Activated naive CD4-positive, alpha-beta T cell treated with Interleukin-2 at 50 U/mL for 16 hours (primary cell): ENCODE measurements around the gene EXD3.

ENCODE experiments used
- DNase-seq: peaks from one replicate; pipeline ENCODE4 v3.0.0-alpha.2; 2020

EXD3 gene

DNA sequence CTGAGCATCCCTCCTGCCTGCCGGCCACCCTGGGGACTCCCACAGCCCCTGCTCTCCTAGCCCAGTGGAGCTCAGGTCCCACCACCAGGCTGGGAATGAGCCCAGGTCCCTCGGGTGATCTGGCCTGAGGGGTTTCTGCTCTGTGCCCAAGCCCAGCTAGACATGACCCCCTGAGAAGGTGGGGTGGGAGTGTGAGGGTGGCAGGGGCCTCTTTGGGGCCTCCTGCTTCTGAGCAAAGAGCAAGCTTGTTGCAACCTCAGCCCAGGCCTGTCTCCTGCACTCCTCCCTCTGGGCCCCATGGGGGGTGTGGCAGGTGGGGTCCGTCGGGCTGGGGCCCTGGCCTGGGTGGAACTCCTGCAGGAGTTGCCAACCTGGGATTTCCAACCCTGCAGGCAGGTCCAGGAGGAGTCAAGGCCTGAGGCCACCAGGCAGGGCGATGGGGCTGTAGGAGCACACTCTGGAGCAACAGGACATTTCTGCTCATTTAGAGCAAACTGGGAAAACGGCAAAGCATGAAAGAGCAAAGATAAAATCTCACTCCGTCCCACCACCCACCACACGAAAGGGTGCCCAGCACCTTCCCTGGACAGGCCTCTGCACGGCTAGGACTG, 109.5 kb downstream of the EXD3 start:
- DNase-seq = no peak

GRCh38 chr9:137312852-137313325, 110.1 kb downstream of the EXD3 start:
- DNase-seq = no peak

GRCh38 chr9:137311986-137312851, 110.7 kb downstream of the EXD3 start:
- no peak for DNase-seq

DNA sequence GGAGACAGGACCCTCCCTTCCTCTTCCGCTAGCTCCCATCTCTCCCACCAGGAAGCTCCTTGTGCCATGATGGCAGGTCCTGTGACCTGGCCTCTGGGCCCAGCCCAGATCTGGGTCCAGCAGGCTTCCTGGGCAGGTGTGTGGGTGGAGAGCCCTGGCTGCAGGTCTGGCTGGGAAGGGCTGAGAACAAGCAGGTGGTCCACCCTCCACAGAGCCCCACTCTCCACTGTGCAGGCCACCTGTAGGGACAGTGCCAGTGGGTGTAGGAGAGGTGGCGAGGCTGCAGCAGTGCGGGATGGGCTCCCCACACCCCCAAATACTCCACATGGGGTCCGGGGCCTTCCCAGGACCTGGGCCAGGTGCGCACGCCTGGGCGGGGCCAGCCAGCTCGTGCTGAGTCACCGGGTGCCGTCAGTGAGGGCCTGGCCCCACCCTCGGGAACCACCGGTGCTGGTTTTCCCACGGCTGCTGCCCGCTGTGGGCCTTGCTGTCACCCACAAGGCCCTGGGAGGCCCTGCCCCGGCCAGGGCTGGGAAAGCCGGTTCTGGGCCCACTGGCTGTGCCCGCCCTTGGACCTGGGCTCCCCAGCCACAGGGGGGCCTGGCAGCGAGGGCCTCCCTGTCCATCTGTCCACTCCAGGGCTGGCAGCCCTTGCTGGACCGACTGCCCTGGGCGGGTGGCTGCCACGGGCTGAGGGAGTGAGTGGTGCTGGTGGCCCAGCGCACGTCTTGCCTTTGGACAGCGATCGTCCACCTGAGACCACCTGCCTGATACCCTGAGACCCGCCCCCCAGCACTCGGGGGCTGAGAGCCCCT, 111.6 kb downstream of the EXD3 start:
- DNase-seq = no peak

GRCh38 chr9:137310189-137311052, 112.5 kb downstream of the EXD3 start:
- no peak for DNase-seq

- no peak for DNase-seq
Measured at GRCh38 chr9:137309368-137310188, 113.4 kb downstream of the EXD3 start.

DNA sequence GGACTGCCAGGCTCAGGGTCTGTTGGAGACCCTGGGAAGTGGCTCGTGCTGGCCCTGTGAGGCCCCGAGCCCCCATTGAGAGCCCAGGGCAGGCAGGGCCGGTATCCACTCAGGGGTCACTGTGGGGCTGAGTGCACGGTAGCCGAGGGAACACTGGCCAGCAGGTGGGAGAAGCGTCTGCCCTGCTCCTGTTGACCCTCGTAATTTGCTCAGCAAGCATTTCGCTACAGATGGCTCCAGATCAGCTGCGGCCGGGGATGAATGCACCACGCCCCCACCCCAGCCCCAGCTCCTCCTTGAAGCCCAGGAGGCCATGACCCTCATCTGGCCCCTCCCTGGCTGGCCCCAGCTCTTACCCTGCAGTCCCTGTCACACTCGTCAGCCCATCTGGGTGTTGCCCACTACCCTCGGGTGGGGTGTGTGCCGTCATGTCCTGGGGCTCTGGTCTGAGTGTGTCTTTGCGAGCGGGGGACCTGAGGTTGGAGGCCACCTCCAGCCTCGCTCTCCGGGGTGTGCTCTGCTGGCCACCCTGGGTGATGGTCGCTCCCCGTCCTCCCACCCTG, 114.8 kb downstream of the EXD3 start:
- no peak for DNase-seq

DNA sequence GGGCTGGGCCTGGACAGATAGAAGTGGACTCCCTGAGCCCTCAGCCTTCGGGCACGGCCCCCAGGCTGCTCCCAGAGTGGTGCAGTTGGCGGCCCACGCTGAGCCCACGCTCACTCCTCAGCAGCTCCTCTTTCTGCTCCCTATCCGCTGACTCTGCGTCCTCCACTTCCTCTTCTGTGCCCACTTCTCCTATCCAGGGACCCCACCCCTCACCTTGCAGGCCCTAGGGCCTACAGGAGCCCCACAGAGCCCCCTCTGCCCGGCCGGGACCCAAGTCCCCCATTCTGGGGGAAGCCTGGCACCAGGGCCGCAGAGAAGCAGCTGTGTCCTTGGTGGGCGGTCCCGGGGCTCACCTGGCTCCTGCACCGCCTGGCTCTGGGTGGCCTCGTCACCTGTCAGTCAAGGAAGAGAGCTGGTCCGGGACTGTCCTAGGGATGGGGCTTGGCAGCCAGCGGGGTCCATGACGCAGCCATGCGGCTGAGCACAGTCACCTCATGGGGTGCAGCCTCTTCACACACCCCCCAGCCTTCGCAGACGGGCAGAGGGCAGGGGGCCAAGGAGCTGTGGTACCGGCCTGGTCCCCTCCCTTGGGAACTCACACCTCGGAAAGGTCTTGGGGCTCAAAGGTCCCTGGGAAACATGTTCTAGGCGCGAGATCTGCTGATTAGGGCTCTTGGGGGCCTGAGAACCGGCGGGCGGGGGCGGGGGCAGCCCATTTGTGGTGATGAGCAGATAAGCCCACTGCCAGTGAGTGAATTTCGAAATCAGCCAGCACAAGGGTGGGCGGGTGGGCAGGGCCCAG, 115.5 kb downstream of the EXD3 start:
- DNase-seq = no peak

DNA sequence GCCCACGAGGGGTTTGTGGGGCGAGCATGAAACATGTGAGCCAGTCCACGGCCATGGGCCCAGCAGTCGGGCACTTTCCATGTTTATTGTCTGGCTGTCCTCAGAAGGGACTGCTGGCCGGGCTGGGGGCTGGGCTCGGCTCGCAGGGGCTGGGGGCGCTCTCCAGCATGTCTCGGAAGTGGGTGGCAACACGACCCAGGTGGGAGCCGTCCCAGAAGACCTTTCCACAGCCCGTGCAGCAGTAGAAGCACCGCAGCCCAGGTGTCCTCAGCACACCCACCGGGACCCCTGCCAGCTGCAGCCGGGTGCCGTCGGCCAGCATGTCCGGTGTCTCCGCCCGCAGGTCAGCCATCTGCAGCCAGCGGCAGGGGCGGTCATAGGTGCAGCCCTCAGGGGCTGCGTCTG, 116.1 kb downstream of the EXD3 start:
- DNase-seq = no peak

DNA sequence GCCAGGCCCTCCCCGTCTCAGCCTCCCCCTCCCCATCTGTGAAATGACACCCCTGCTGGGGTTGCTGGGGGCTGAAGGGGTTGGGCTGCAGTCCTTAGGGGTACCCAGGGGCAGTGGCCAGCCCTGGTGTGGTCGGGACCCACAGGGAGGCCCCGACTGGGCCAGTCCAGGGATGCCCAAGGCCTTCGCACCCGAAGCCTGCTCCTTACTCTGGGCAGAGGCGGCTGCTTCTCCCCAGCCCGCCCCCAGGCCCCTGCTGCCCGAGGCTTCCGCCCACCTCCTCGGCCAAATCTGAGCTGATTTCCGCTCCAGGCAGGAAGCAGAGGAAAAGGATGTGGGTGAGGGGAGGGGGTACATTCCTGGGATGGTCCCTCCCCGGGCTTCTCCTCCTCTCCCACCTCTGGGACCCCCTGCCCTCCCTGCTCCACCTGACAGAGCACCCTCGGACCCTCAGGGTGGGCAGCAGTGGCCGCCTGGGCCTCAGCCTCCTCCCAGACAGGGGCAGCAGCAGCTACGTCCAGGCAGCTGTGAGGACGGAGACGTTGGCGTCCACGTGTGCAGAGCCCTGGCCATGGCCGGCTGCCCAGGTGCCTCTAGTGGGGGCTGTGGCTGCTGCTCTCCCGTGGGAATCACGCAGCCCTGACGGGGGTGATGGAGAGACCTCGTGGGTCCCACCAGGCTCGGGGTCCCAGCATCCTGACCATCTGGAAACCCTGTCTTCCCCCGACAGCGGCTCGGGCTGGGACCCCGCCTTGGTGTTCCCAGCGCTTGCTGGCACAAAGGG, 116.7 kb downstream of the EXD3 start:
- DNase-seq = no peak

DNA sequence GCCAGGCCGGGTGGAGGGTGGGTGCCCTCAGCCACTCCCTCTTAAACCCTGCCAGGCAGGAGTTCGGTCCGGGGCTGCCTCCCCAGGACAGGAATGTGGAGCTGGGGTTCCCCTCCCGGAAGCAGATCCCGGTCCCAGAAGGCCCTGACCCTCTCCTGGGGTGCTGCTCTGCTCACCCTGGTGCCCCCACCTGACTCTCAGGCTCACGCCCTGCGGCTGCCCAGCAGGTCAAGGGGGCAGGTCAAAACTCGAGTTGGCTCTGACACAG, 117.2 kb downstream of the EXD3 start:
- no peak for DNase-seq

- peak; percentile 66 for DNase-seq
Measured at GRCh38 chr9:137305060-137305797, 117.7 kb downstream of the EXD3 start.

DNA sequence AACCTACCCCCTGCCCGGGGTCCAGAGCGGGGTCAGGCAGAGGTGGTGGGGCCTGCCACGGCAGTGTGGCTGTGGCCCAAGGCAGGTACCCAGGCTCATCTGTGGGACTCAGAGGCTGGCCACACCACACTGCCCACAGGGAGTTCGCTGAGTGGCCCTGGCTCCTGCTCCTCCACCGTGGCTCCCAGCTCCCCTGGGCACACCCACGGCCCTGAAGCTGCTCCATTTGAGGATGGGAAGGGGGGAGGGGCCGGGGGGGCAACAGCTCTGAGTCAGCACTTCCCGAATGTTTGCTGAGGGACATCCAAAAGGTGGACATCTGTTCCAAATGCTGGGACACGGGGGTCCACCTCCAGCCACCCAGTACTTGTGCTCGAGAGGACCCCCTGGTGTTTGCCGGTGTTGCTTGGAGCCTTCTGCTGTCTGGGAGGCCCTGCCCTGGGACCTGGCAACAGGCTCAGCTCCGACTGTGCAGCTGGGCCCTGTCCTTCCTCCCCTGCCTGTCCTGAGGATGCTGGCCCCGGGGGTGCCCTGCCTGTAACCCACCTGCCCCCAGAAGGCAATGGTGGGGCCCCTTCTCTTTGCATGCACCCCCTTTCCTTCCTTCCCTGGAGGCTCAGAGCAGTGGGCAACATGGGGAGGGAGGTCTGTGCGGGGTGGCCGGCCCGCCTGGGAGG, 118.4 kb downstream of the EXD3 start:
- no peak for DNase-seq

GRCh38 chr9:137303893-137304382, 119.0 kb downstream of the EXD3 start:
- no peak for DNase-seq

- no peak for DNase-seq
Measured at GRCh38 chr9:137303151-137303892, 119.6 kb downstream of the EXD3 start.

- no peak for DNase-seq
Measured at GRCh38 chr9:137302449-137303150, 120.4 kb downstream of the EXD3 start.

DNA sequence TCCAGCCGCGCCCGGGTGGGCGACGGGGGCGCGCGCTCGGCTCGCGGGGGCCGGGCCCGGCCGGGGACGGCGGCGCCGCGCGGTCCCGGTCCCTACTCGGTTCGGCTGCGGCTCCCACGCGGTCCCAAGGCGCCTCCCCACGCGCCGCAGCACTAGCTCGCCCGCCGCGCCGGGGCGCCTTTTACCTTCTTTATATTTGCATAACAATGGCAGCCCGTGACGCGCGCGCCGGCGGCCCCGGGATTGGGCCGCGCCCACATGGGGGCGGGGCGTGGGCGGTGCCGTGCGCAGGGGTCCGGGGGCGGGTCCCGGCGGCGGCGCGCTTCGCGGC, 120.9 kb downstream of the EXD3 start, which contains the start of gene NRARP:
NRARP (minus strand) TSS at position 154 of the 331 bp plus-strand sequence. CDS start 343 bp downstream, outside the sequence.
- peak; percentile 90 for DNase-seq
